ENCODE measurements around the gene PRRC2A.
A peak's percentile ranks its signal among the peaks of the same experiment; 100 is the strongest.

Gene PRRC2A

DNA sequence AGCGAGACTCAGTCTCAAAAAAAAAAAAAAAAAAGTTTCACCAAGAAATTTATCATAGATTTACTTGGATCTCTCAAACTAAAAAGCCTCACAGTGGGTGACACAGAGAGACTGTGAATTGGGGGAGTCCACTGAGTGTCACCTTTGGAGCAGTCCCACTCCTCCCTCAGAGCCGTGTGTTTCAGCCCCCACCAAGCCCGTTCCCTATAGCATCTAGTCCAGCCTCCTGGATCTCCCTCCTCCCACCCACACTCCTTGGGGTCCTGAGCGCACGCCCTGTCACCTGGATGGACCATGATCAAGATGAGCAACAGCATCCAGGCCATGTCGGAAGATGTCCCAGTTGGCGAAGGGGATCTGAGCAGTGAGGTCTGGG lies 28.1 kb upstream of the PRRC2A start:
- no peaks in the 10 kb centered on the region for H3K9me3 Mint-ChIP-seq
- DNase-seq: no peak
- H3K4me3 Mint-ChIP-seq: peak overlapping the region; percentile 53
- peak overlapping the region; percentile 88 for H3K27ac Mint-ChIP-seq
- H3K27me3 Mint-ChIP-seq: no peaks in the 10 kb centered on the region
- peaks cover 81% of the 10 kb centered on the region for H3K4me1 Mint-ChIP-seq
- CTCF ChIA-PET: interaction anchor here (0.9 to 33.1 kb wide), 4 partner anchors 15 to 51 kb away, joined by 3 to 1087 read pairs (median 392); partner anchors contain the start of genes ATP6V1G2, DDX39B, LST1 and LTA
- H3K36me3 Mint-ChIP-seq: peaks cover 5% of the 10 kb centered on the region

DNA sequence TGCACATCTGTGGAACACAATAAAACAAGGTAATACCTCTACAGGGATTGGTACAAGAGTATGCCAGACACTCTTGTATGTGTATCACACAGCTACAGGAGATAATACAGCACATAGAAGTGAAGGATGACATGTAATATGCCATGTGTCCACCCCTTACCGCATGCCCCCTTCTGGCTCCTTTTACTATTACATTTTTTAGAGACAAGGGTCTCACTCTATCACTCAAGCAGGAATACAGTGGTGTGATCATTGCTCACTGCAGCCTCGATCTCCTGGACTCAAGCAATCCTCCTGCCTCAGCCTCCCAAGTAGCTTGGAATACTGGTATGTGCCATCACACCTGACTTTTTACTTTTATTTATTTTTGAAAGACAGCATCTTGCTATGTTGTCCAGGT lies 23.5 kb upstream of the PRRC2A start:
- H3K4me1 Mint-ChIP-seq: peaks cover 65% of the 10 kb centered on the region

DNA sequence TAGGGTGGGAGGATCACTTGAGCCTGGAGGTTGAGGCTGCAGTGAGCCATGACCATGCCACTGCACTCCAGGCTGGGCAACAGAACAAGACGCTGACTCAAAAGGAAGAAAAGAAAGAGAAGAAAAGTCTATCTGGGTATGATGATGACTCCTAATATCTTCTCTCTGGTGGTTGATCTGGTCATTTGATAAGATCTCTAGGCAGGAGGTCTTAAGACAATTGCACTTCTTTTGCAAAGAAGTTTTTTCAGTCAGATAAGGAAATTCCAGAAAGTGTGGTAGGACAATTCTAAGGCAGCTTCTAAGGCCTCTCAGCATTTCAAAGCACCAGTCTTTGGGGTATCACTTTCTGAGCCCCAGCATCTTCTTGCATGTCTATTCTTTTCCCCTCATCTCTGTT lies 13.2 kb upstream of the PRRC2A start:
- peaks cover 20% of the 10 kb centered on the region for H3K27me3 Mint-ChIP-seq
- no peaks in the 10 kb centered on the region for H3K36me3 Mint-ChIP-seq
- no peaks in the 10 kb centered on the region for H3K9me3 Mint-ChIP-seq
- no peak for DNase-seq
- H3K4me1 Mint-ChIP-seq: peaks cover 5% of the 10 kb centered on the region
- CTCF ChIA-PET: interaction anchor here (0.6 to 2.8 kb wide), 4 partner anchors 9 to 227 kb away, joined by 3 to 11 read pairs (median 6); no protein-coding TSS in a partner anchor
- no peak overlapping the region for H3K4me3 Mint-ChIP-seq
- no peak overlapping the region for H3K27ac Mint-ChIP-seq

More for the DNA sequence above, 23.5 kb upstream of the PRRC2A start:
- peak; percentile 63 for DNase-seq
- no peak overlapping the region for H3K4me3 Mint-ChIP-seq
- no peaks in the 10 kb centered on the region for H3K9me3 Mint-ChIP-seq
- peak overlapping the region; percentile 12 for H3K27ac Mint-ChIP-seq
- no peaks in the 10 kb centered on the region for H3K27me3 Mint-ChIP-seq
- CTCF ChIA-PET: interaction anchor here (0.9 to 33.1 kb wide), 11 partner anchors 10 to 234 kb away, joined by 3 to 1087 read pairs (median 8); partner anchors contain the start of genes AIF1, ATP6V1G2, DDX39B and LST1
- no peaks in the 10 kb centered on the region for H3K36me3 Mint-ChIP-seq

DNA sequence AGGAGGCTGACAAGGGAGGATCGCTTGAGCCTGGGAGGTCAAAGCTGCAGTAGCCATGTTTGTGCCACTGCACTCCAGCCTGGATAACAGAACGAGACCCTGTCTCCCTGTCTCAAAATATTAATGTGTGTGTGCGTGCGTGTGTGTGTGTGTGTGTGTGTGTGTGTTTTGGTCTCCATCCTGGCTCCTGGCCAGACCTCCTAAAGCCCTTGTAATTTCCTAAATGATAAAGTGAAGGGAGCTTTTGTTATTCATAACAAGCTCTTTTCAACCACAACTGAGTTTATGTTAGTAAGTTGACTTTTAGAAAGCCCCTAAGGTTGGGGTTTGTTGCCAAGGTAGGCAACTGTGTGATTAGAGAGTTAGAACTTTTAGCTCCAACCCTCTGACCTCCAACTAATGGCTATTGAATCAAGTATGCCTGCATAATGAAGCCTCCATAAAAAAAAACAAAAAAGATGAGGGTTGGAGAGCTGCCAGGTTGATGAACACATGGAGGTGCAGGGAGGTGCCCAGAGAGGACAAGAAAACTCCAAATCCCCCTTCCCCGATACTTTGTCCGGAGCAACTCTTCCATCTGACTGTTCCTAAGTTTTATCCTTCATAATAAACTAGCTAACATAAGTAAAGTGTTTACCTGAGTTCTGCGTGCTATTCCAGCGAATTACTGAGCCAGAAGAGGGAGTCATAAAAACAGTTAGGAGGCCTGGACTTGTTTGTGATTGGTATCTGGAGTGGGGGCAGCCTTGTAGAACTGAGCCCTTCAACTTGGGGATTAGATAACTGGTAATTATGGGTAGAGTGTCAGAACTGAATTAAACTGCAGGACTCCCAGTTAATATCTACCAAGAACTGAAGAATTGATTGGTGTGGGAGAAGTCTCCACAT lies 10.8 kb upstream of the PRRC2A start:
- no peaks in the 10 kb centered on the region for H3K36me3 Mint-ChIP-seq
- DNase-seq: no peak
- H3K27me3 Mint-ChIP-seq: peaks cover 7% of the 10 kb centered on the region
- no peak overlapping the region for H3K27ac Mint-ChIP-seq
- CTCF ChIA-PET: interaction anchor here (0.9 to 1.4 kb wide), 3 partner anchors 12 to 59 kb away, joined by 3 to 17 read pairs (median 5); no protein-coding TSS in a partner anchor
- no peak overlapping the region for H3K4me3 Mint-ChIP-seq
- no peaks in the 10 kb centered on the region for H3K9me3 Mint-ChIP-seq
- H3K4me1 Mint-ChIP-seq: peaks cover 10% of the 10 kb centered on the region

DNA sequence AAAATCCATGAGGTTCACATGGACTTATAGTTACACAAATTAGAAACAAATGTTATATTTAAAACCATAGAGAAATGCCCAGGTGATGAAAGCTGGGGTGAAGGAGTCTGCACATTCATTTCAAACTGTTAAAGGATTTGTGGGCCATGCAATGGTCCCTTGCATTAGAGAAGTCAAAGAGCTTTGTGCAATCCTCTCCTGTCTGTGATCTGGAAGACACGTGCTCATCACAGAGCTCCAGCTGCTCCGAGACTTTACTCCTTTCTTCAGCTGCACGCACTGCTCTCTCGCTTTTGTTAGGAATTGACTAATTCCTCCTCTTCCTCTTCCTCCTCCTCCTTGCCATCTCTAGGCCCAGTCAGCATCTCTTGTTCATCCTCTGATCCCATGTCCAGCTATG lies 9.5 kb upstream of the PRRC2A start:
- Mint-ChIP-seq H3K4me3 (no peak overlapping the region), H3K9me3 (no peaks in the 10 kb centered on the region), H3K4me1 (peaks cover 22% of the 10 kb centered on the region), H3K27ac (no peak overlapping the region), H3K27me3 (peaks cover 7% of the 10 kb centered on the region), H3K36me3 (no peaks in the 10 kb centered on the region)
- no peak for DNase-seq
- CTCF ChIA-PET: interaction anchor here (1.0 to 1.7 kb wide), 3 partner anchors 12 to 60 kb away, joined by 3 to 9 read pairs (median 4); no protein-coding TSS in a partner anchor

DNA sequence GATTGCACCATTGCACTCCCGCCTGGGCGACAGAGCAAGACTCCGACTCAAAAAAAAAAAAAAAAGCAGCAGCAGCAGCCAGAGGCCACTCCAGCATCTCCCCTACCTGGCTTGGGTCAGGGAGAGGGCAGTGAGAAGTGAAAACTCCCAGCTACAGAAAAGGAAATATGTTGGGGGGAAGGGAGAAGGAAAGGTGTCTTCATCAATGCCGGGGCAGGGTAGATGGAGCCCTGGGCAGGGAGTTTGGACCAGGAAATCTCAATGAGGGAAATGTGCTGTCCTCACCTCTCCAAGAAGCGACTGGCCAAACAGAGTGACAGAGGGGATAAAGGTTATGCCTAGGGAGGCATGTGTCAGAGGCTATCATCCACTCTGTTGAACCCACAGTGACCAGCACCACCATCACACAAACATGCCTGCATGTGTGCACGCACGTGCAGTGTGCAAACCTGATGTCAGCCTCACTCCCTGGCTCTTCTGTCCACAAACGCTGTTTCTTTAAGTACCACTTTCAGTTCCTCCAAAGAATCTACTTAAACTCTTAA lies 6.4 kb upstream of the PRRC2A start:
- no peak for DNase-seq
- Mint-ChIP-seq H3K4me1 (peaks cover 35% of the 10 kb centered on the region), H3K27ac (no peak overlapping the region), H3K27me3 (peaks cover 7% of the 10 kb centered on the region), H3K36me3 (peaks cover 9% of the 10 kb centered on the region), H3K4me3 (no peak overlapping the region), H3K9me3 (no peaks in the 10 kb centered on the region)
- CTCF ChIA-PET: interaction anchor here (1.3 to 3.5 kb wide), 2 partner anchors 17 to 63 kb away, joined by 5 to 27 read pairs; no protein-coding TSS in a partner anchor

DNA sequence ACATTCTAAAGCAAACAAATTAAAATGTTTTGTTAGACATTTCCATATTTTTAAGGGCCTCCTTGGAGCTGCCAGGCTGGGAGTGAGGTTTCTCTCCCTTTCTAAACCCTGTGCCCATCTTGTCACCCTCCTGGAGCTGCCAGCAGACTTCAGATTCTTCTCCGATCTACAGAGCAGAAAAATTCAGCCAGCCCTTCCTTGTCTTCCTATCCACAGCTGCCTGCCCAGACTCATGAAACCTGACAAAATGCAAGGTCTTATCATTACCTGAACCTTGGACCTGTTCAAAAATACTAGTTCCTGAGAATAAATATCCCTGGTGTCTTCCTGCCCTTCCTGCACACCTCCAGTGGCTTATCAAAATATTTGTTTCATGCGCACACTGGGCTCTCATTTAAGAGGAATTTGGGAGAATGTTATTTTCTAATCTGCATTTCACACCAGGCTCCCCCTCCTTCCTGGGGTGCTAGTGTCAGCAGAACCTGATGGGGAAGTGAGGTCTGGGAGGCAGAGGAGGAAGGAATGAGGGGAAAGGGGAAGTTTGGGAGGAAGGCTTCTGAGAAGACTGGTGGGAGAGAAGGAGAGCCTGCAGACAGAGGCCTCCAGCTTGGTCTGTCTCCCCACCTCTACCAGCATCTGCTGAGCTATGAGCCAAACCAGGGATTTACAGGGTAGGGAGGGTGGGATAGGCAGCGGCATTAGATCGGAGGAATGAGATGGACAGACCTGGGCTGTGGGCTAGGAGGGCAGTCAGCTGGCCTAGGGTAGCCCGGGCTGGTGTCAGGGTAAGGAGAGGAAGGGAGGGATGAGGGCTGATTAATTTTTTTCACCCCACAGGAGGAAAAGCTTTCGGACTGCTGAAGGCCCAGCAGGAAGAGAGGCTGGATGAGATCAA lies 5.6 kb upstream of the PRRC2A start, which contains the start of gene AIF1:
TSS of gene AIF1 (plus strand) at position 551 of the 895 bp plus-strand sequence. CDS start at position 647, 96 bp downstream.
- H3K4me3 Mint-ChIP-seq: peak within 1 kb of the TSS; percentile 76
- peaks cover 11% of the 10 kb centered on the region for H3K36me3 Mint-ChIP-seq
- peaks cover 41% of the 10 kb centered on the region for H3K4me1 Mint-ChIP-seq
- H3K27ac Mint-ChIP-seq: peak within 1 kb of the TSS; percentile 85
- no peaks in the 10 kb centered on the region for H3K9me3 Mint-ChIP-seq
- H3K27me3 Mint-ChIP-seq: peaks cover 7% of the 10 kb centered on the region
- DNase-seq: no peak
- CTCF ChIA-PET: interaction anchor here (0.7 to 3.5 kb wide), 5 partner anchors 17 to 120 kb away, joined by 3 to 27 read pairs (median 4); partner anchors contain the start of genes ATP6V1G2 and NCR3

DNA sequence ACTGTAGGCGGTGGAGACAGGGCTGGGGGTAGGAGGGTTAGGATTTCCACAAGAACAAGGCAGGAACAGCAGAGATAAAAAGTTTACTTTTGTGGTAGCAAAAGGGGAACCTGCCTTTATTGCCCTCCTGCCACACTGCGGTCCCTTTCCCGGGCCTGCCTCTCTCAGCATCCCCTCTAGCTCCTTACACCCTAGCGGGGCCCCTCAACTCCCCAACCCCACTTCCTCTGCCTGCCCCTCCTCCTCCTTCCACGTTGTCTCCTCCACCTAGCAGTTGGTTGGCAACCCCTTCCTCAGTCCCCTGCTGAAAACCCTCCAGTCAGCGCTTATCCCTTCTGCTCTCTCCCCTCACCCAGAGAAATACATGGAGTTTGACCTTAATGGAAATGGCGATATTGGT lies 4.8 kb upstream of the PRRC2A start:
- H3K36me3 Mint-ChIP-seq: peaks cover 11% of the 10 kb centered on the region
- CTCF ChIA-PET: interaction anchor here (1.1 to 3.5 kb wide), 4 partner anchors 18 to 121 kb away, joined by 3 to 27 read pairs (median 4); partner anchors contain the start of gene NCR3
- H3K4me1 Mint-ChIP-seq: peaks cover 41% of the 10 kb centered on the region
- peaks cover 7% of the 10 kb centered on the region for H3K27me3 Mint-ChIP-seq
- H3K4me3 Mint-ChIP-seq: peak overlapping the region; percentile 76
- H3K9me3 Mint-ChIP-seq: no peaks in the 10 kb centered on the region
- peak; percentile 59 for DNase-seq
- peak overlapping the region; percentile 85 for H3K27ac Mint-ChIP-seq

DNA sequence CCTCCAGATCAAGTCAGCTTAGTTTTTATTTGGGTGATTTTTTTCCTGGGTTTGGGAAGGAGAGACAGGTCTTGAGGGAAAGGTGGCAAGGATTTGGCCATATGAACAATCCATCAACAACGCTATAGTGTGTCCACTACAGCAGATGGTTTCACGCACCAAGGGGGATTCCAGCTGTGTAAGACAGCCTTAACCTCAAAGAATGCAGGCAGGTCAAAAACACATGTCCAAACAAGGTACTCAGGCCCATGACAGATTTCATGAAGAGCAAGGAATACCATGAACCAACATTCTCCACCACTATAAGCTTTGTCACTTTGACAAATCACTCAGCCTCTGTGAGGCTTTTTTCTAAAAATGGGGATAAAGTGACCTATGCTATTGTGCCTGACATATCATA lies 3.5 kb upstream of the PRRC2A start:
- H3K4me3 Mint-ChIP-seq: peak overlapping the region; percentile 76
- CTCF ChIA-PET: interaction anchor here (1.2 to 3.5 kb wide), 3 partner anchors 9 to 19 kb away, joined by 3 to 27 read pairs (median 3); no protein-coding TSS in a partner anchor

DNA sequence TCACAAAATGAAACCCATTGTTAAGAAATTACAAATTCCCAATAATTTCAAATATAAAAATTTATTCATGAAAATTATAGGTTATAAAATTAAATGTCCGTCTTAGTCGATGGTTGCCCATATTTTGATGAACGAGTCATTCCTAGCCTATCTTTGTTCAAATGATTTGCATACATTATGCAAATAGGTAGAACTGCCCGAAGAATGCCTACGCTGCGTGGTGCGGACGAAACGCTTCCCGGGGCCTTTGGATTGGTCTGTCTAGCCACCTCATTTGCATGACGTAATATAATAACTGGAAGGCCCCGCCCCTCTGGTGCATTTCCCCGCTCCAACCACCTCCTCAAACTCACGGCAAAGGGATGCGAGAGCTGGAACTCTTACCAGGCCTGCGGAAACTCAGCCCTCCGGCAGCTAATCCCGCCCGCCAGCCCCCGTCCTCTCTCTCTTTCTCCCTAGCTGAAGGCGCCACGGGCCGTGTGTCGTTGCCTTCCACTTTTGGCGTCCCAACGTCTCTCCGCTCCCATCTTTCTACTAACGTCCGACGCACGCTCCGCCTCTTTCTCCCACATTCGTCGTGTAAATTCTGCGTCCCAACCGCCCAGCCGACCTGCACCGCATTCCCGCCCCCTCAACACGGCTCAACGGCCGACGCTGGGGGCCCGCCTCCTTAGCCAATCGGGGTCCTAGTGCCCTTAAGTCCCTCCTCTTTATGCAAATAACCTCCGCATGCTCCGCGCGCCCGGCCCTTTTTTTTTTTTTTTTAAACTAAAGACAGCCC lies 520 bp upstream of the PRRC2A start:
- CTCF ChIA-PET: no interaction called here
- Mint-ChIP-seq H3K4me3 (peak overlapping the region; percentile 91), H3K36me3 (peaks cover 41% of the 10 kb centered on the region), H3K27ac (peak overlapping the region; percentile 95), H3K4me1 (peaks cover 58% of the 10 kb centered on the region), H3K9me3 (no peaks in the 10 kb centered on the region), H3K27me3 (no peaks in the 10 kb centered on the region)
- DNase-seq: peak; percentile 98

More for the DNA sequence above, 3.5 kb upstream of the PRRC2A start:
- Mint-ChIP-seq H3K36me3 (peaks cover 19% of the 10 kb centered on the region), H3K9me3 (no peaks in the 10 kb centered on the region), H3K27ac (peak overlapping the region; percentile 8), H3K27me3 (no peaks in the 10 kb centered on the region), H3K4me1 (peaks cover 49% of the 10 kb centered on the region)
- DNase-seq: no peak

DNA sequence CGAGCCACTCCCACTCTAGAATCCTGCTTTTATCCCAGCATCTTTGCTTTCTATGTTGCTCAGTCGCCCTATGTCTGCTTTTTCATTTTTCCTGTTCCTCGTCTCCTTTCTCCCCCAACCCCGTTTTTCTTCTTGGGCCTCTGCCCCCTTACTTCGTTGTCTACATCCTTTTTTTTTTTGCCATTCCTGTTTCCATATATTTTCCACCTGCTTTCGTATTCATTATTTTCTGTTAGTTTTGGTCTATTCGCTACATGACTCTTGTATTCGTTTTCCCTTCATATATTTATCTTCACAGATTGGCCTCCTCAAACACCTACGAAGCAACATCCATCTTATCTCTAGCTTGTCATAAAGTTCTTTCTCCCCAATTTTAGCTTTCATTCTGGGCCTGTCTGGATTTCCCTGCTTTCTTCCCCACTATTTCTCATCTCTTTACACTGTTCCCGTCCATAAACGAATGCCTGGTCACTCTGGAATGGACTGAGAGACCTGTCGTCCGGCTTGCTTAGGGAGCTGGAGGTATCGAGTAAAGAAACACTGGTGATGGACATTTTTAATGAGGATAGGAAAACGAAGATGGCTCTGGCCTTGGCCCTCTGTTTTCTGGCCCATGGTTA lies 915 bp downstream of the PRRC2A start:
- Mint-ChIP-seq H3K4me1 (peaks cover 45% of the 10 kb centered on the region), H3K9me3 (no peaks in the 10 kb centered on the region), H3K36me3 (peaks cover 52% of the 10 kb centered on the region), H3K27me3 (no peaks in the 10 kb centered on the region), H3K4me3 (peak overlapping the region; percentile 91), H3K27ac (peak overlapping the region; percentile 94)
- DNase-seq: no peak
- CTCF ChIA-PET: interaction anchor here (0.6 to 1.7 kb wide), 5 partner anchors 30 to 75 kb away, joined by 3 to 6 read pairs (median 3); partner anchors contain the start of gene ATP6V1G2

DNA sequence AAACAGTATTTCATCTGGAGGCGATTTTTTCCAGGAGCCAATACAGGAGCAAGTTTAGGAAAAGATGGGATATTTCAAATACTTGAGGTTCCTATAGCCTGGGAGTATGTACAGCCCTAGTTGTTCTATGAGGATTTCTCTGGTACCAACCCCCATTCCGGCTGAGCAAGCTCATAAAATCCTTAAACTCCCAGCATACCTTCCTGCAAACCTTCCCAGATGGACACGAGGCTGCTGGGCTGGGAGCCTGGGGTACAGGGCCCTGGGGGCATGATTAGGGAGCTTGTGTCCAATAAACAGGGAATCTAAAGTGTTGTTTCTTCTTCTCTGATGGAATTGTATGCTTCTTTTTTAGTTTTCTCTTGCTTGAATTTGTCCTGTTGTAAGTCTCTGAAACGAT lies 1.5 kb downstream of the PRRC2A start:
- H3K4me1 Mint-ChIP-seq: peaks cover 41% of the 10 kb centered on the region
- peak overlapping the region; percentile 94 for H3K27ac Mint-ChIP-seq
- DNase-seq: no peak
- CTCF ChIA-PET: interaction anchor here (0.6 to 1.7 kb wide), 4 partner anchors 30 to 75 kb away, joined by 3 to 6 read pairs (median 4); partner anchors contain the start of gene ATP6V1G2
- no peaks in the 10 kb centered on the region for H3K9me3 Mint-ChIP-seq
- H3K36me3 Mint-ChIP-seq: peaks cover 52% of the 10 kb centered on the region
- peak overlapping the region; percentile 91 for H3K4me3 Mint-ChIP-seq
- H3K27me3 Mint-ChIP-seq: no peaks in the 10 kb centered on the region

All from activated naive CD4-positive, alpha-beta T cell treated with anti-CD3 and anti-CD28 coated beads, Interleukin-2, amount 10 ng/mL, durations not matched to agents 7 days and 5 days (primary cell).